K562 (cell line): ENCODE measurements around the gene PLPP7. TPM values are rescaled to one million over a fixed set of nuclear protein-coding genes. Genes with fewer than 3 reads are reported as not detected.

Experiments
- ARID3A ChIP-seq: IDR thresholded peaks from 2 replicates; pipeline ENCODE4 v1.6.1; 2012; ENCODE audit warnings: low read depth, low read length, improper control_type of control experiment, borderline replicate concordance
- EP300 ChIP-seq: IDR thresholded peaks from 2 replicates; pipeline ENCODE4 v1.6.1; 2012; ENCODE audit warnings: low read length, improper control_type of control experiment
- EWSR1 ChIP-seq: fragments of 450-650 bp; IDR thresholded peaks from 2 replicates; pipeline ENCODE4 v1.6.1; 2018; ENCODE audit warnings: borderline replicate concordance, mild to moderate bottlenecking, low read depth, moderate library complexity; ENCODE audit not compliant: partially characterized antibody
- FOXP4 ChIP-seq: sonication (generic); formaldehyde crosslinking; IDR thresholded peaks from 2 replicates; pipeline ENCODE4 v1.8.0; 2022; ENCODE audit warnings: mild to moderate bottlenecking, missing genetic modification reagents, borderline replicate concordance
- JUNB ChIP-seq: fragments of 450-650 bp; formaldehyde crosslinking; conservative IDR thresholded peaks from 2 replicates; pipeline ENCODE4 v1.4.0; 2020; ENCODE audit warnings: mild to moderate bottlenecking
- MAZ ChIP-seq, 2 experiments: fragments of 450-650 bp in 1 of 2; sonication (generic) in 1 of 2; formaldehyde crosslinking; IDR thresholded peaks in 1 of 2; conservative IDR thresholded peaks in 1 of 2; 2 replicates each; pipeline versions ENCODE4 v1.4.0 to v1.5.0; 2020; ENCODE audit warnings: mild to moderate bottlenecking in 1 of 2, missing genetic modification reagents in 1 of 2
- MTA1 ChIP-seq: fragments of 450-650 bp; IDR thresholded peaks from 2 replicates; pipeline ENCODE4 v1.6.1; 2017; ENCODE audit warnings: borderline replicate concordance
- NCOA1 ChIP-seq: fragments of 450-650 bp; IDR thresholded peaks from 2 replicates; pipeline ENCODE4 v1.6.1; 2016; ENCODE audit warnings: low read depth
- NFRKB ChIP-seq: fragments of 450-650 bp; IDR thresholded peaks from 2 replicates; pipeline ENCODE4 v1.6.1; 2016; ENCODE audit warnings: low read depth
- NR3C1 ChIP-seq: sonication (generic); formaldehyde crosslinking; IDR thresholded peaks from 2 replicates; pipeline ENCODE4 v1.8.1; 2022; ENCODE audit warnings: missing genetic modification reagents
- NRF1 ChIP-seq, 2 experiments: fragments of 450-650 bp; IDR thresholded peaks in 1 of 2; conservative IDR thresholded peaks in 1 of 2; 2 replicates each; pipeline ENCODE4 v1.6.1; 2014; ENCODE audit warnings: mild to moderate bottlenecking in 2 of 2
- RBM22 ChIP-seq: fragments of 200-400 bp; formaldehyde crosslinking; IDR thresholded peaks from 2 replicates; pipeline ENCODE4 v1.6.1; 2018; ENCODE audit warnings: low read length, low read depth; ENCODE audit not compliant: poor library complexity, severe bottlenecking
- SRSF3 ChIP-seq: fragments of 200-400 bp; formaldehyde crosslinking; IDR thresholded peaks from 2 replicates; pipeline ENCODE4 v1.6.1; 2016; ENCODE audit warnings: mild to moderate bottlenecking, low read length, moderate library complexity; ENCODE audit not compliant: insufficient read depth
- TEAD1 ChIP-seq, 2 experiments: fragments of 450-650 bp in 1 of 2; sonication (generic) in 1 of 2; formaldehyde crosslinking; IDR thresholded peaks; 2 replicates each; pipeline versions ENCODE4 v1.4.0 to v1.8.0; 2020 to 2022; ENCODE audit warnings: mild to moderate bottlenecking in 2 of 2, missing genetic modification reagents in 1 of 2
- THRA ChIP-seq: fragments of 450-650 bp; IDR thresholded peaks from 2 replicates; pipeline ENCODE4 v1.6.1; 2017; ENCODE audit warnings: mild to moderate bottlenecking, moderate library complexity
- ZBTB33 ChIP-seq: sonication (generic); formaldehyde crosslinking; IDR thresholded peaks from 2 replicates; pipeline ENCODE4 v1.8.1; 2023; ENCODE audit warnings: mild to moderate bottlenecking, missing genetic modification reagents
- ZNF165 ChIP-seq: fragments of 250-450 bp; sonication (Bioruptor Pico); IDR thresholded peaks from 2 replicates; pipeline ENCODE4 v1.4.0; 2020; ENCODE audit warnings: borderline replicate concordance
- ZNF282 ChIP-seq: sonication (generic); formaldehyde crosslinking; IDR thresholded peaks from 2 replicates; pipeline ENCODE4 v1.8.1; 2023; ENCODE audit warnings: missing genetic modification reagents
- ZNF3 ChIP-seq: fragments of 250-450 bp; sonication (Bioruptor Pico); IDR thresholded peaks from 2 replicates; pipeline ENCODE4 v1.5.0; 2021; ENCODE audit warnings: mild to moderate bottlenecking, moderate library complexity
- ZNF511 ChIP-seq: sonication (generic); formaldehyde crosslinking; IDR thresholded peaks from 2 replicates; pipeline ENCODE4 v1.8.0; 2022; ENCODE audit warnings: mild to moderate bottlenecking, missing genetic modification reagents
- polyA plus RNA-seq, 8 experiments: library from polyadenylated mRNA; depleted of rRNA in 4 of 8; stranded (reverse) in 5 of 8; unstranded in 3 of 8; fragments of >200 nt; fragmentation: Nextera tagmentation in 2 of 8; fragmentation: Illumina TruSeq in 1 of 8; extraction: Ambion mirVana in 2 of 8; extraction: Trizol in 1 of 8; gene quantifications; 2 replicates each; pipeline versions ENCODE4 v1.2.1 to v1.2.3, GENCODE V29; 2011 to 2014; ENCODE audit warnings: inconsistent platforms in 1 of 8, missing spikeins in 1 of 8
- total RNA-seq, 7 experiments: library from RNA; depleted of rRNA in 6 of 7; stranded (reverse); fragments of >200 nt in 6 of 7; fragmentation: Illumina TruSeq in 2 of 7; extraction: Trizol in 2 of 7; gene quantifications; 2 replicates each; pipeline versions ENCODE4 v1.2.1 to v1.2.3, GENCODE V29; 2011 to 2021; ENCODE audit warnings: low replicate concordance in 1 of 7

The PLPP7 gene
- total and polyA plus RNA-seq, 9 of the 15 experiments (the other 6 are each of a cell fraction or from before 2014, with no cell fraction given) = 0.09 to 0.93 (median 0.18) TPM; not detected in 4

- no peak for TF ChIP-seq ARID3A
- no peak for TF ChIP-seq ZNF3 (CRISPR knock-in tag)
- TF ChIP-seq SRSF3 = no peak
- TF ChIP-seq RBM22 = no peak
- no peak for TF ChIP-seq FOXP4 (CRISPR knock-in tag)
- TF ChIP-seq ZBTB33 (CRISPR knock-in tag) = peak; percentile 83
- no peak for TF ChIP-seq JUNB (CRISPR knock-in tag)
- TF ChIP-seq NR3C1 = no peak
- TF ChIP-seq ZNF511 (CRISPR knock-in tag) = no peak
- peak; percentile 71 for TF ChIP-seq MTA1
- TF ChIP-seq NRF1 (conservative IDR thresholded peaks at IDR 0.05 in 1 of 2, IDR thresholded peaks at IDR 0.05 in 1 of 2) = peak; percentile 61 to 66; a peak in 3 of 4 replicates
- TF ChIP-seq MAZ (CRISPR knock-in tag; conservative IDR thresholded peaks at IDR 0.05 in 1 of 2, IDR thresholded peaks at IDR 0.05 in 1 of 2) = peak; percentile 97 to 98
- no peak for TF ChIP-seq ZNF165 (CRISPR knock-in tag)
- peak; percentile 91 to 99 for TF ChIP-seq TEAD1 (CRISPR knock-in tag; IDR thresholded peaks at IDR 0.05)
- peak; percentile 96 for TF ChIP-seq EP300
- peak; percentile 95 for TF ChIP-seq NCOA1
- TF ChIP-seq ZNF282 (CRISPR knock-in tag) = no peak
- no peak; the same call in 1 of the 2 replicates for TF ChIP-seq NFRKB
- TF ChIP-seq EWSR1 = no peak
- TF ChIP-seq THRA = no peak
Measured at GRCh38 chr9:131330814-131331600, 41.5 kb downstream of the PLPP7 start (continued).
